Stimulated activated CD4-positive, alpha-beta T cell treated with anti-CD3 and anti-CD28 coated beads, Interleukin-12 subunit alpha, Interleukin-12 subunit beta, amount 100 ng/mL, for 4 hours (primary cell): ENCODE results near the gene RNU1-4.
"Not testable (repeated sequence)": the region's sequence is repeated elsewhere in the genome, so short reads cannot be mapped to it uniquely, and the experiment has no call there.

Experiments used
- DNase-seq: peaks from one replicate; pipeline ENCODE4 v3.0.0-alpha.2; 2020

The RNU1-4 gene

DNA sequence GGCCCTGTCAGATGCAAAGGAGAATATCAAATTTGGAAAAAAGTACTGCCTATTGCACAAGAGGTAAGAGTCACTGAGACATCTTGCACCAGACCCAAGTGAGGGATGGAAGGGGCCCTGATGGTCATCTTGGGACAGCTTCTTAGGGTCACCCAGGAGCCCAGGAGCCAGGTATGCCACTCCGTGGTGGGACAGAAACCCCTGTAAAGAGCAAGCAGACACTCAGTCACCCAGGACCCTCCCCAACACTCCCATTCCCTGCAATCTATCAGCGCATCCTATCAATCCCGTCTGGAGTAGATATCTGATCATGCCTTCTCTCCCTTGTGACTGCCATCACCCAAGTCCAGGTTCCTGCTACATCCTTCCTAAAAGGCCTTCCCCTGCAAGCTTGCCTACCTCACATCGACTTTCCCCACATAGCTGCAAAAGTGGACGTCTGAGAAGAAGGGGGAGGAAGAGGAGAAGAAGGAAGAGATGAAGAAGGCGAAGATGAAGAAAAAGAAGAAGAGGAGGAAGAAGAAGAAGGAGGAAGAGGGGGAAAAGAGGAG lies 30.7 kb downstream of the RNU1-4 start:
- not testable (repeated sequence) for DNase-seq

DNA sequence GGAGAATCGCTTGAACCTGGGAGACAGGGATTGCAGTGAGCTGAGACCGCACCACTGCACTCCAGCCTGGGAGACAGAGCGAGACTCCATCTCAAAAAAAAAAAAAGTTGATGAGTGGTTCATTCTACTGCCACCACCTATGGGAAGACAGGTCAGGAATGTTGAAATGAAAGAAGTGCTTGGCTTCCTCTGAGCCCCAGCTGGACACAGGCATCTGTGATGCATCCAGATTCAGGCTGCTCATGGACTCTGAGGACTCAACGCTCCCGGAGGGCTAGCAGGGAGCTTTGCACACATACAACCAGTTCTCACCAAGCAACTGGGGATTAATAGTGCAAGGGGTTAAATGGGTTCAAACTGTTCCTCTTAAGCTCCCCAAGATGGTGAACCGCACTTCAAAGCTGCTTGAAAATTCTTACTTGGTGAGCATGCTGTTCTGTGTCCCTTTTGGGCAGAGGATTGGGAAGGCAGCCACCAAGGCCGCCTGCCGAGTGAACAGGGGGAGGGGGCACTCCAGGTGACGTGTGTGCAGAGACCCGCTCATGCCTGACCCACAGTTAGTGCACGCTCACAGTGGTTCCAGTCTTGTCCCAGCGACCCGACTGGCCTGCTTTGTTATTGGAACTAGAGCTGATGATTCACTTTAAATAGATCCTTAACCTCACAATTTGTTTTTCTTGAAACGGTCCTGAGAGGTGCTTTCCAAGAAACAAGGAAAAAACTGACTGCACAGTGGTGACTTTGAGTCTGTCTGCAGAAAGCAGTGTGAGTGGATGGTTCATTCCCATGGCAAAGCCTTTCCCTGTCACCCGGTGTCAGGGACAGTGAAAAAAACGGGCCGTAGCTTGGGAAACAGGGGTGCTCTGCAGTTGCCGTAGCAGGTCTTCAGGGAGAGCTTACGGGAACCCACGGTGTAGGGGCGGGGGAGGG lies 32.2 kb downstream of the RNU1-4 start:
- DNase-seq = not testable (repeated sequence)

DNA sequence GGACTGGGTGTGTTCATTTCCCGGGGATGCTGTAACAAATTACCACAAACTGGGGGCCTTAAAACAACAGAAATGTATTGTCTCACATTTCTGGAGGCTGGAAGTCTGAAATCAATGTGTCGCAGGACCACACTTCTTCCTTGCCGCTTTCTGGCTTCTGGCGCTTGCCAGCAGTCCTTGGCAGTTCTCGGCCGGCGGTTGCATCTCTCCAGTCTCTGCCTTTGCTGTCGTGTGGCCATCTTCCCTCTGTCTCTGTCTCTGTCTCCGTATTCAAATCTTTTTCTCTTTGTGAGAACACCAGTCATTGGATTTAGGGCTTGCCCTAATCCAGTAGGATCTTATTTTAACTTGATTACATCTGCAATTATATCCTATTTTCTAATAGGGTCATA lies 32.9 kb downstream of the RNU1-4 start:
- DNase-seq = not testable (repeated sequence)

DNA sequence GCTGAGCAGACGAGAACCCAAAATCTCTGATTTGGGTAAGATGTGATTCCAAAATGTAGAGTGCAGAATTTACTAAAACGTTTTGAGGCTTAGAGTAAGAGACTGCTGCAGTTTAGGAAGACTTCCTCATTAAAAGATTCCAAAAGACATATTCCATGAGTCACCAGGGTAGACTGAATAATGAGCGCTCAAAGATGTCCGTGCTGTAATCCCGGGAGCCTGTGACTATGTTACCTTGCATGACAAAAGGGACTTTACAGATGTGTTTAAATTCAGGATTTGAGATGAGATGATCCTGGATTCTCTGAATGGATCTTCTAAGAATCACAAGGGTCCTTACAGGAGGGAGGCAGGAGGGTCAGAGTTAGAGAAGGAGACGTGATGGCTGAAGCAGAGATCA lies 33.4 kb downstream of the RNU1-4 start:
- not testable (repeated sequence) for DNase-seq

DNA sequence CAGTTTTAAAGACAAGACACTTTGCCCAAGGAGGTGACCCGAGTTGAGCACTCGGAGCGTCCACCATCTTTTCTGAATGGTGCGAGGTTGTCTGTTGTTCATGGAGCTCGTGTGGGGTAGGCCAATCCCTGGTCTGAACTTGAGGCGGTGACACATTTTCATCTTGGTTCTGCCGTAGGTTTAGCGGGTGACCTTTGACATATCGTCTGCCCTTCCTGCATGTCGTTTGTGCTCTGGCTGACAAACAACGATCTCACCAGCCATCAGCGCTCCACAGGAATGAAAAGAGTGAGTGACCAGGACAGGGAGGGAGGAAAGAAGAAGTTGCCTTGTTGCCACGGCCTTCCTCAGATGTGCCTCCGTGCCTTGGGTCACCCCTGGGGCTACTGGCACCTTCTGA lies 34.5 kb downstream of the RNU1-4 start:
- not testable (repeated sequence) for DNase-seq

DNA sequence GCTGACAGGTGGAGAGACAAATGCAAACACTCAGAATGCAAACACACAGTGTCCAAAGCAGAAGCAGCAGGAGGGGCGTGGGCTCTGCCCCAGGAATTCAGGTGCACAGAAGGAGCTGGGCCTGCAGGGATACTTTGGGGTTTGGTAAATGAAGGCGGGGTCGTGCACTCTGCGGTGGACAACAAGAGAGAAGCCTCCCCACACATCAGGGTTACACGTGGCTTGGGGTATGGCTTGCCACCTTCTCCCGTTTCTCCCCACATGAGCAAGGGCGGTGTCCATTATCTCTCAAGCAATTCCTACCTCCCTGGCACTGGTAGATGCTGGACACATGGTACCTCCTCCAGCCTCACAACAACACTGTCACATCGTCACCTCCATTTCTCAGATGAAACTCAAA lies 35.0 kb downstream of the RNU1-4 start:
- not testable (repeated sequence) for DNase-seq

DNA sequence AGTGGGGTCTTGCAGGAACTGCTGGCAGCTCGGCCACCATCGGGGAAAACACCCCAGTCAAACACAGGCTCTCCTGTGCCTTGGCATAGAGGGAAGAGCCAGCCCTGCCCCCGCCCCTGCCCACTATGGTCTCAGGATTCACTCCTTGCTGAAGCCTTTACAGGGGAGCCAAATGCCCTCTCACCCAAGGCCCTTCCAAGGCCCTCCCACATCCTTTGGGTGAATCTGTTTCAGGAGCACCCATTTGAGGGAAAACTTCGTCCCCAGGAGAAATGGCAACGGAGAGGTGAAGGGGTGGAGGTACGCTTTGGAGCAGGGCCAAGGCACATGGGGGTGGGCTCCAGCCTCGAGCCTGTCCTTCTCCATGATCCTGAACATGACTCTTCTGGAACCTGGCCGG lies 35.9 kb downstream of the RNU1-4 start:
- not testable (repeated sequence) for DNase-seq

DNA sequence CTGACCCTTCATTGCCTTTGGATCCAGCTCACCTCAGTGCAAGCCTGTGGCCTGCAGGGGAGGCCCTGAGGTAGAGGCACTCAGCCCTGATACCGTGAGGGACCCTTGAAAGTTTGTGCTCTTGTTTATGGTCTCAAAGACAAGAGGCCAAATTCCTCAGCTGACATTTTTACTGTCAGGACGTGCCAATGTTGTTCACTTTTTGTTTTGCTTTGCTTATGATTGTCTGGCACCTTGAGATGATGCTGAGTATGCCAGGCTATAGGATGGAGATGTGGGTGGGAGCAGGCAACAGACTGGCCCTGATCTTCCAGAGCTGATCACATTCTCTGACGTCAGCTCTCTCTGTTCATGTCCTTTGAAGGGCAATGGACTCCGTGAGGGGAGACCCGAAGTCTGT lies 36.5 kb downstream of the RNU1-4 start:
- not testable (repeated sequence) for DNase-seq

DNA sequence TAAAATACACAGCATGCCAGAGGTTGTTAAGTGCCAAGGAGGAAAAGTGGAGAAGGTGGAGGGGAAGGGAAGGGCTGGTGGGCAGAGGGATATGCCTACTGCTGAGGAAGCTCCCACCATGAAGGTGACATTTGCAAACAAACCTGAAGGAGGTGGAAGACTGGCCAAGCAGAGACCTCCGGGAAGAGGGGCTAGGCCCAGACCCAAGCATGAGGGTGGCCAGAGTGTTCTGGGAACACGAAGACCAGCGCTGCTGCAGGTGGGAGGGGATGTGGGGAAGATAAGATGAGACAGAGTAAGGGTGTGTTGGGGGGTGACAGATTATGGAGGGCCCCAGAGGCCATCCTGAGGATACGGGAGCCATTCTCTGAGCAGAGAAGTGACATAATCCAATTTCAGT lies 37.5 kb downstream of the RNU1-4 start:
- DNase-seq = not testable (repeated sequence)

DNA sequence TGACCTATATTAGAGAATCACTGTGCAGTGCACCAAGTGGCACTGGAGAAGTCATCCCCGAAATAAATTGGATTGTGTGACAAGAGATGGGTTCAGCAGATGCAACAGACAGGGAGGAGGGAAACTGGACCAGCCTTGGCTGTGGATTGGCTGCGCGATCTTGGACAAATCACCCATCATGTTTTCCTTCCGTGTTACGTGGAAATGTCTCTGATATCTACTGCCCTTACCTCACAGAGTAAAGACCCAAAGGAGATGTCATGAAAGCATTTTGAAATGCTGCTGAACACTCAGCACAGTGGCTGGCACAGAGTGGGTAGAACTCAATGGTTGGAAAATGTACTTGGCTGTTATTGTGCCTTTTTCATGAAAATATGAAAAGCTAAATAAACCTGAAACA lies 39.2 kb downstream of the RNU1-4 start:
- not testable (repeated sequence) for DNase-seq

DNA sequence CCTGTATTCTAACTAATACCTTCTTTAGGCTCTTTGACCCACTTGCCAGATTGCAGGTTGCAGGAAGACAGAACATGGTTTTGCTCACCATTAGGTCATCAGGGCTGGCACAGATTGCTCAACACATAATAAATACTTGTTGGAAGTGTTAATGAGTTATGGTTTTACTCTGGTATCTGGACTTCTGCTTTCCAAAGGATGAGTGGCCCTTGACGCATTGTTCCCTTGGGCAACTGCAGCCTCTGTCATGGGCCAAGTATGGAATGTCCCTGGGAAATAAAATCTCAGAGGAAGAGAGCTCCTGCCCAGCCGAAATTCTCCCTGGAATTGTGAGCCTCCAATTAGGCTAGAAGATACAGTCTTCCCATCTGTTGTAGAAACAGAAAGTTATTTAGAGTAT lies 40.7 kb downstream of the RNU1-4 start:
- not testable (repeated sequence) for DNase-seq

DNA sequence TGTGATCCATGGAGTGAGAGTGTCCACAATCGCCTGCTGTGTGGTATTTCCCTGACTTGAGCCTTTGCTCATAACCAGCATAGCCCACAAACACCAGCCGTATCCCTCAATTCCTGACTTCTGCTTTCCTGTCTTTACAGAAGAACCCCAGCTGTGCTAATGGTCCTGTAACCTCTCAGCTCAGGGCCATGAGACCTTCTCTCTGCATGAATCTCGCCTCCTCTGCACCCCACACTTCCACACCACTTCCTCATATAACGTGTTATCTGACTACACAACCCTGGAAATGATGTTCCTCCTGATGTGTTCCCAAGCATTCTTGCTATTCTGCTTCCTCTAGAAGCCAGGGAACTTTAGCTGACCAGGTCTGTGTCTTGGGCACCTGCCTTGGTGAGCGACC lies 41.3 kb downstream of the RNU1-4 start:
- DNase-seq = not testable (repeated sequence)

DNA sequence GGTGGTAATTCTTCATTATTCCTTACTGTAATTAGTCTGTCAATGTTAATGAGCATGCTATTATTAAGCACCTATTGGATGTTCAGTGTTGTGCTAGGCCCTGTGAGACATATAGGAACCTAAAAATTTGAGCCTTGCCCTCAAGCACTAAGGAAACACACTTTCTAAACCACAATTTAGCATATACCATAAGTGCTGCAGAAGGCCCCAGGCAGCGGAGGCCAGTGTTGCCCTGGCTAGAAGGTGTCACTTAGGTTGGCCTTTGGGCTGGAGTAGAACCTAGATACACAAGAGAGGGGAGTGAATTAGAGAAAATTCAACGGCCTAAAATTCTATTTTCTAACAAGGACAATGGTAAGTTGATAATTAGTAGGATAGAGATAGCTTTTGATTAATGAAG lies 44.6 kb downstream of the RNU1-4 start:
- not testable (repeated sequence) for DNase-seq

DNA sequence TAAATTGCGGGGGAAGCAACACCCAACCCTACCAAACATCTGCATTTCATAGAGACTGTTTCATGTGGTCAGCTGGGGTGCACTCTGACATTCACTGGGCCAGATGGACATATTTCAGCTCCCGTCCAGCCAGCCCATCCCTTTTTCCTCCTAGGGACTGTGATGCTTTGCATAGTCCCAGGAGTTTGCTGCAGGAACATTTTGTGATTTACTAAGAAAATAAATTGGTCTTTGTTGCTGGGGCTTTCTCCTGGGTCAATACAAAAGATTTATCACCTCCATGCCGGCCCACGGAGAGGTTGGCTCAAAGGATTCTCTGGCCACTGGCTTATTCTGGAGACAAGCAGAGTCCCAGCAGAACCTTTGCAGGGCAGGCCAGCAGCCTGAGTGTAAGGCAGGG lies 46.0 kb downstream of the RNU1-4 start:
- not testable (repeated sequence) for DNase-seq

DNA sequence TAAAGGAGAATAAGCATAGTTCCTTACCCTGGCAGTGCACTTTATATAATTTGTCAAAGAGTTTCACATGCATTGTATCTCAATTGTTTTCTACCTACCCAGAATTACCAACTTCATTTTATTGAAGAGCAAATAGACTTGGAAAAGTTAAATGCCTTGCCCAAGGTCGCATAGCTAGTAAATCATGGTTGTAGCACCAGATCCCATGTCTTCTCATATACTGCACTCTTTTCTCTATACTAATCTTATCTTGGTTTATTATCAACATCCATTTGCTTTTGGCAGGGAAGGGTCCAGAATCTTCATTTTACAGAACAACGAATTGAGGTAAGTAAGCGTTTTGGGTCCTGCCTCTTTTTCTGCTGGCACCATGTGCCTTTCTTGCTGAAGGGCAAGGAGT lies 46.9 kb downstream of the RNU1-4 start:
- not testable (repeated sequence) for DNase-seq

DNA sequence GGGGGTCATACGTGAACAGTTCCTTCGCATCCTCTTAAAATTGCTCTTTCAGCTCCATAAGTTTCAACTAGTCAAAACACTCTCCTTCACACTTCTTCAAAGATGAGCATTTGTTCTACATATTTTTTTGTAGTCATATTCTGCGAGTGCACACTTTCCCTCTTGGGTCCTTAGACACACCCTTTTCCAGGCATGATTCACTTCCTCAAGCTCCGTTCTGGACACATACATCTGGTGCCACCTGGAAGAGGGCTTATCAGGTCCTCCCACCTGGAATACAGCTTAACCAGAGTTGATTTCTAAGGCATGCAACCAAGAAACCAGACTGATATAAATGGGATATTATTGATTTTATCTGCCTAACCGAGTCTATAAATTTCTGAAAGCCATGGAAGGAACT lies 47.4 kb downstream of the RNU1-4 start:
- not testable (repeated sequence) for DNase-seq
